ENCODE results near the gene MED28. TPM values are rescaled to one million over a fixed set of nuclear protein-coding genes. Genes with fewer than 3 reads are reported as not detected.

MED28 gene
- polyA plus RNA-seq, 1 donor from 2014 or later, result 33.7 TPM

DNA sequence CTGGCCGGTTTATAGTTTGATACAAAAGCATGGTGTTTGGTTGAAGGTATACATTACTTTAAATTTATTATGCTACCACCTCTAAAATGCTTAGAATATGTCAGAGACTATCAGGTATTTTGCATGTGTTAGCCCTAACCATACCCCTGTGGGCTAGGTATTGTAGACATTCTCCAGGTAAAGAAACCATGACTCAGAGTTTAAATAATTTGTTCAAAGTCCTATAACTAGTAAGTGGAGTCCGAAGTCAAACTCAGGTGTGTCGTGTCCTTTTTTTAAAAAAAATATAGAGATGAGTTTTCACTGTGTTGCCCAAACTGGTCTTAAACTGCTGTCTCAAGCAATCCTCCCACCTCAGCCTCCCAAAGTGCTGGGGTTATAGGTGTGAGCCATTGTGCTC is 25.1 kb upstream of the MED28 start:
- Histone ChIP-seq H3F3A (ENCODE audit: insufficient read depth, low read length, poor library complexity, severe bottlenecking) (no peaks in the 10 kb centered on the region), H3K36me3 (ENCODE audit: insufficient read depth, low read length) (no peaks in the 10 kb centered on the region), H3K9me2 (ENCODE audit: insufficient read depth, low read length) (no peaks in the 10 kb centered on the region), H3K9me3 (ENCODE audit: low read length) (no peaks in the 10 kb centered on the region), H3K4me2 (ENCODE audit: low read length) (no peak overlapping the region), H3K27ac (ENCODE audit: low read length) (no peak overlapping the region), H4K20me1 (ENCODE audit: insufficient read depth) (no peaks in the 10 kb centered on the region), H3K79me2 (replicated peaks; ENCODE audit: insufficient read depth, low read length) (no peaks in the 10 kb centered on the region), H3K27me3 (ENCODE audit: insufficient read depth, low read depth, low read length) (no peaks in the 10 kb centered on the region), H3K4me3 (ENCODE audit: low read length) (no peak overlapping the region), H2AFZ (ENCODE audit: low read depth, low read length) (no peak overlapping the region), H3K9ac (ENCODE audit: low read length) (no peak overlapping the region)
- TF ChIP-seq EZH2 (IDR thresholded peaks at IDR 0.05; ENCODE audit: borderline replicate concordance, insufficient read depth, low read length, poor library complexity, severe bottlenecking) (no peak), POLR2AphosphoS5 (IDR thresholded peaks at IDR 0.05) (no peak), SMC3 (conservative IDR thresholded peaks at IDR 0.05; ENCODE audit: poor library complexity) (no peak), MXI1 (conservative IDR thresholded peaks at IDR 0.05; ENCODE audit: poor library complexity, severe bottlenecking) (no peak), EP300 (conservative IDR thresholded peaks at IDR 0.05; ENCODE audit: poor library complexity, severe bottlenecking) (no peak), TAF1 (IDR thresholded peaks at IDR 0.05; ENCODE audit: low read depth) (no peak)
- TF ChIP-seq, protein P1, sequence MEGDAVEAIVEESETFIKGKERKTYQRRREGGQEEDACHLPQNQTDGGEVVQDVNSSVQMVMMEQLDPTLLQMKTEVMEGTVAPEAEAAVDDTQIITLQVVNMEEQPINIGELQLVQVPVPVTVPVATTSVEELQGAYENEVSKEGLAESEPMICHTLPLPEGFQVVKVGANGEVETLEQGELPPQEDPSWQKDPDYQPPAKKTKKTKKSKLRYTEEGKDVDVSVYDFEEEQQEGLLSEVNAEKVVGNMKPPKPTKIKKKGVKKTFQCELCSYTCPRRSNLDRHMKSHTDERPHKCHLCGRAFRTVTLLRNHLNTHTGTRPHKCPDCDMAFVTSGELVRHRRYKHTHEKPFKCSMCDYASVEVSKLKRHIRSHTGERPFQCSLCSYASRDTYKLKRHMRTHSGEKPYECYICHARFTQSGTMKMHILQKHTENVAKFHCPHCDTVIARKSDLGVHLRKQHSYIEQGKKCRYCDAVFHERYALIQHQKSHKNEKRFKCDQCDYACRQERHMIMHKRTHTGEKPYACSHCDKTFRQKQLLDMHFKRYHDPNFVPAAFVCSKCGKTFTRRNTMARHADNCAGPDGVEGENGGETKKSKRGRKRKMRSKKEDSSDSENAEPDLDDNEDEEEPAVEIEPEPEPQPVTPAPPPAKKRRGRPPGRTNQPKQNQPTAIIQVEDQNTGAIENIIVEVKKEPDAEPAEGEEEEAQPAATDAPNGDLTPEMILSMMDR (IDR thresholded peaks at IDR 0.05; ENCODE audit: poor library complexity, severe bottlenecking), result no peak

DNA sequence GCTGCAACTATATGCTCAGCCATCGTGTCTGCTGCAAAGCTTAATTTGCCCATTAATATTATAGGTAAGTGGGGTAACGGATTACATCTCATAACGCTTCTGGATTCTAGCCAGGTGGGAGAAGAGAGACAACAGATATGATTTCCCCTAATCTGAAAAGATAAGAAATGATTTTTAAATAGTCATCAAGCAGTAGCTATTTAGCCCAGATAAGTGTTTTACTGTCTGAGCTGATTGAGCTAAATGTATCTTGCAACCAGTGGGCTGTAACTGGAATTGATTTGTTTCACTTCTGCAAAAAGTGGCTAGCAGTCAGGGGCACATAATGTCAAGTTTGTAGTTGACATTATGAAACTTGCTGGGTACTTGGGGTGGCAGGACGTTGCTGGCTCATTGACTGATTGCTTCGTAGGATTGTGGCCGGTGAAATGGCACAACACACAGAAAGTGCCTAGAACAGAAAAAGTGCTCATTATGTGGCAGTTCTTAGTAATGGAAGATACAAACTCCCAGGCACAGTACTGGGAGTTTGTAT is 18.9 kb upstream of the MED28 start:
- H3K36me3 ChIP-seq (ENCODE audit: insufficient read depth, low read length), result no peaks in the 10 kb centered on the region
- no peak for TF ChIP-seq POLR2AphosphoS5 (IDR thresholded peaks at IDR 0.05)
- no peak for TF ChIP-seq MXI1 (conservative IDR thresholded peaks at IDR 0.05; ENCODE audit: poor library complexity, severe bottlenecking)
- TF ChIP-seq, protein P2, sequence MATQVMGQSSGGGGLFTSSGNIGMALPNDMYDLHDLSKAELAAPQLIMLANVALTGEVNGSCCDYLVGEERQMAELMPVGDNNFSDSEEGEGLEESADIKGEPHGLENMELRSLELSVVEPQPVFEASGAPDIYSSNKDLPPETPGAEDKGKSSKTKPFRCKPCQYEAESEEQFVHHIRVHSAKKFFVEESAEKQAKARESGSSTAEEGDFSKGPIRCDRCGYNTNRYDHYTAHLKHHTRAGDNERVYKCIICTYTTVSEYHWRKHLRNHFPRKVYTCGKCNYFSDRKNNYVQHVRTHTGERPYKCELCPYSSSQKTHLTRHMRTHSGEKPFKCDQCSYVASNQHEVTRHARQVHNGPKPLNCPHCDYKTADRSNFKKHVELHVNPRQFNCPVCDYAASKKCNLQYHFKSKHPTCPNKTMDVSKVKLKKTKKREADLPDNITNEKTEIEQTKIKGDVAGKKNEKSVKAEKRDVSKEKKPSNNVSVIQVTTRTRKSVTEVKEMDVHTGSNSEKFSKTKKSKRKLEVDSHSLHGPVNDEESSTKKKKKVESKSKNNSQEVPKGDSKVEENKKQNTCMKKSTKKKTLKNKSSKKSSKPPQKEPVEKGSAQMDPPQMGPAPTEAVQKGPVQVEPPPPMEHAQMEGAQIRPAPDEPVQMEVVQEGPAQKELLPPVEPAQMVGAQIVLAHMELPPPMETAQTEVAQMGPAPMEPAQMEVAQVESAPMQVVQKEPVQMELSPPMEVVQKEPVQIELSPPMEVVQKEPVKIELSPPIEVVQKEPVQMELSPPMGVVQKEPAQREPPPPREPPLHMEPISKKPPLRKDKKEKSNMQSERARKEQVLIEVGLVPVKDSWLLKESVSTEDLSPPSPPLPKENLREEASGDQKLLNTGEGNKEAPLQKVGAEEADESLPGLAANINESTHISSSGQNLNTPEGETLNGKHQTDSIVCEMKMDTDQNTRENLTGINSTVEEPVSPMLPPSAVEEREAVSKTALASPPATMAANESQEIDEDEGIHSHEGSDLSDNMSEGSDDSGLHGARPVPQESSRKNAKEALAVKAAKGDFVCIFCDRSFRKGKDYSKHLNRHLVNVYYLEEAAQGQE (IDR thresholded peaks at IDR 0.05; ENCODE audit: borderline replicate concordance), result no peak
- no peak for TF ChIP-seq TAF1 (IDR thresholded peaks at IDR 0.05; ENCODE audit: low read depth)
- no peak for TF ChIP-seq EP300 (conservative IDR thresholded peaks at IDR 0.05; ENCODE audit: poor library complexity, severe bottlenecking)
- no peak for TF ChIP-seq EZH2 (IDR thresholded peaks at IDR 0.05; ENCODE audit: borderline replicate concordance, insufficient read depth, low read length, poor library complexity, severe bottlenecking)
- no peak for TF ChIP-seq SMC3 (conservative IDR thresholded peaks at IDR 0.05; ENCODE audit: poor library complexity)
- TF ChIP-seq RAD21 (conservative IDR thresholded peaks at IDR 0.05), result no peak
- TF ChIP-seq, protein P1 (IDR thresholded peaks at IDR 0.05; ENCODE audit: poor library complexity, severe bottlenecking), result no peak
- no peak overlapping the region for H3K27ac ChIP-seq (ENCODE audit: low read length)

More for the DNA sequence above, 18.9 kb upstream of the MED28 start:
- H3K9ac ChIP-seq (ENCODE audit: low read length), result no peak overlapping the region
- H3K79me2 ChIP-seq (replicated peaks; ENCODE audit: insufficient read depth, low read length), result no peaks in the 10 kb centered on the region
- no peaks in the 10 kb centered on the region for H4K20me1 ChIP-seq (ENCODE audit: insufficient read depth)
- no peak overlapping the region for H3K4me2 ChIP-seq (ENCODE audit: low read length)
- H3F3A ChIP-seq (ENCODE audit: insufficient read depth, low read length, poor library complexity, severe bottlenecking), result no peaks in the 10 kb centered on the region
- no peak overlapping the region for H3K4me3 ChIP-seq (ENCODE audit: low read length)
- no peaks in the 10 kb centered on the region for H3K9me3 ChIP-seq (ENCODE audit: low read length)
- H3K27me3 ChIP-seq (ENCODE audit: insufficient read depth, low read depth, low read length), result no peaks in the 10 kb centered on the region
- no peaks in the 10 kb centered on the region for H3K9me2 ChIP-seq (ENCODE audit: insufficient read depth, low read length)
- no peak overlapping the region for H2AFZ ChIP-seq (ENCODE audit: low read depth, low read length)
